Activated T-cell treated with anti-CD3 and anti-CD28 coated beads, Interleukin-2, amount 50 U/mL, for 4 hours (primary cell): ENCODE measurements around the gene RAVER2. TPM values are rescaled to one million over a fixed set of nuclear protein-coding genes. Genes with fewer than 3 reads are reported as not detected.

ENCODE experiments used
- ATAC-seq, 2 donors: fragments of 200-7000 bp; cut with Tn5 transposase; one replicate each; pipeline ENCODE4 v1.10.0; 2021
- DNase-seq: peaks from one replicate; pipeline ENCODE4 v3.0.0-alpha.2; 2020
- H3K27me3 Mint-ChIP-seq: one replicate; pipeline ENCODE4 v1.8.0; 2021; ENCODE audit warnings: low read depth, mixed read lengths
- H3K36me3 Mint-ChIP-seq: one replicate; pipeline ENCODE4 v1.8.0; 2022; ENCODE audit warnings: mixed read lengths; ENCODE audit not compliant: insufficient read depth
- H3K4me1 Mint-ChIP-seq: one replicate; pipeline ENCODE4 v1.8.0; 2021; ENCODE audit warnings: low read depth, mixed read lengths
- H3K4me3 Mint-ChIP-seq: one replicate; pipeline ENCODE4 v1.8.0; 2021; ENCODE audit warnings: mild to moderate bottlenecking, moderate library complexity, mixed read lengths
- H3K9me3 Mint-ChIP-seq: one replicate; pipeline ENCODE4 v1.8.0; 2021; ENCODE audit warnings: mixed read lengths
- total RNA-seq, 3 donors: library from RNA; stranded (reverse); gene quantifications; one replicate each; pipeline ENCODE4 v1.2.1, GENCODE V29; 2021

Gene RAVER2
- total RNA-seq, 3 donors from 2014 or later: 1.2 to 1.8 (median 1.3) TPM

GRCh38 chr1:64854674-64855073 is 109.8 kb downstream of the RAVER2 start:
- Mint-ChIP-seq H3K4me3 (no peak overlapping the region), H3K9me3 (no peaks in the 10 kb centered on the region), H3K27me3 (no peaks in the 10 kb centered on the region), H3K4me1 (peaks cover 2% of the 10 kb centered on the region), H3K36me3 (peaks cover 53% of the 10 kb centered on the region)
- DNase-seq (no peak), ATAC-seq (no peak)

GRCh38 chr1:64855557-64855956 is 110.7 kb downstream of the RAVER2 start:
- no peaks in the 10 kb centered on the region for H3K9me3 Mint-ChIP-seq
- ATAC-seq (no peak), DNase-seq (no peak)
- H3K36me3 Mint-ChIP-seq: peaks cover 49% of the 10 kb centered on the region
- peaks cover 3% of the 10 kb centered on the region for H3K4me1 Mint-ChIP-seq
- no peaks in the 10 kb centered on the region for H3K27me3 Mint-ChIP-seq
- no peak overlapping the region for H3K4me3 Mint-ChIP-seq

- H3K9me3 Mint-ChIP-seq: no peaks in the 10 kb centered on the region
- H3K4me1 Mint-ChIP-seq: peaks cover 9% of the 10 kb centered on the region
- ATAC-seq: no peak
- no peaks in the 10 kb centered on the region for H3K27me3 Mint-ChIP-seq
- H3K4me3 Mint-ChIP-seq: no peak overlapping the region
- peaks cover 52% of the 10 kb centered on the region for H3K36me3 Mint-ChIP-seq
- DNase-seq: no peak
These were observed 111.7 kb downstream of the RAVER2 start for GRCh38 chr1:64856553-64856952.

GRCh38 chr1:64857347-64857746 is 112.5 kb downstream of the RAVER2 start:
- no peak overlapping the region for H3K4me3 Mint-ChIP-seq
- peaks cover 53% of the 10 kb centered on the region for H3K36me3 Mint-ChIP-seq
- H3K9me3 Mint-ChIP-seq: no peaks in the 10 kb centered on the region
- peaks cover 14% of the 10 kb centered on the region for H3K4me1 Mint-ChIP-seq
- DNase-seq (no peak), ATAC-seq (no peak)
- no peaks in the 10 kb centered on the region for H3K27me3 Mint-ChIP-seq

- no peaks in the 10 kb centered on the region for H3K9me3 Mint-ChIP-seq
- peaks cover 52% of the 10 kb centered on the region for H3K36me3 Mint-ChIP-seq
- H3K4me1 Mint-ChIP-seq: peaks cover 37% of the 10 kb centered on the region
- DNase-seq (no peak), ATAC-seq (peak in 1 of 2 donors; percentile 23)
- H3K4me3 Mint-ChIP-seq: no peak overlapping the region
- no peaks in the 10 kb centered on the region for H3K27me3 Mint-ChIP-seq
These were observed 116.7 kb downstream of the RAVER2 start for GRCh38 chr1:64861611-64862010.

GRCh38 chr1:64864018-64864940 is 119.4 kb downstream of the RAVER2 start:
- H3K4me1 Mint-ChIP-seq: peaks cover 37% of the 10 kb centered on the region
- peaks cover 45% of the 10 kb centered on the region for H3K36me3 Mint-ChIP-seq
- peak; percentile 21 for DNase-seq
- no peaks in the 10 kb centered on the region for H3K9me3 Mint-ChIP-seq
- peak; percentile 75 for ATAC-seq
- no peaks in the 10 kb centered on the region for H3K27me3 Mint-ChIP-seq
- peak overlapping the region; percentile 19 for H3K4me3 Mint-ChIP-seq

GRCh38 chr1:64865105-64865757 is 120.4 kb downstream of the RAVER2 start:
- no peak overlapping the region for H3K4me3 Mint-ChIP-seq

GRCh38 chr1:64866689-64867088 is 121.8 kb downstream of the RAVER2 start:
- no peak overlapping the region for H3K4me3 Mint-ChIP-seq

More at GRCh38 chr1:64865105-64865757, 120.4 kb downstream of the RAVER2 start:
- DNase-seq (no peak), ATAC-seq (no peak)
- no peaks in the 10 kb centered on the region for H3K9me3 Mint-ChIP-seq
- peaks cover 47% of the 10 kb centered on the region for H3K36me3 Mint-ChIP-seq
- H3K4me1 Mint-ChIP-seq: peaks cover 34% of the 10 kb centered on the region
- H3K27me3 Mint-ChIP-seq: no peaks in the 10 kb centered on the region

GRCh38 chr1:64867266-64867665 is 122.4 kb downstream of the RAVER2 start:
- Mint-ChIP-seq H3K4me1 (peaks cover 30% of the 10 kb centered on the region), H3K27me3 (no peaks in the 10 kb centered on the region), H3K4me3 (no peak overlapping the region), H3K36me3 (peaks cover 55% of the 10 kb centered on the region), H3K9me3 (no peaks in the 10 kb centered on the region)
- ATAC-seq (no peak), DNase-seq (no peak)

More at GRCh38 chr1:64866689-64867088, 121.8 kb downstream of the RAVER2 start:
- Mint-ChIP-seq H3K36me3 (peaks cover 52% of the 10 kb centered on the region), H3K4me1 (peaks cover 30% of the 10 kb centered on the region), H3K9me3 (no peaks in the 10 kb centered on the region), H3K27me3 (no peaks in the 10 kb centered on the region)
- DNase-seq: no peak
- no peak for ATAC-seq

GRCh38 chr1:64871256-64871655 is 126.4 kb downstream of the RAVER2 start:
- ATAC-seq (no peak), DNase-seq (no peak)
- peaks cover 28% of the 10 kb centered on the region for H3K4me1 Mint-ChIP-seq
- H3K4me3 Mint-ChIP-seq: no peak overlapping the region
- no peaks in the 10 kb centered on the region for H3K9me3 Mint-ChIP-seq
- H3K36me3 Mint-ChIP-seq: peaks cover 58% of the 10 kb centered on the region
- H3K27me3 Mint-ChIP-seq: no peaks in the 10 kb centered on the region

GRCh38 chr1:64872067-64872466 is 127.2 kb downstream of the RAVER2 start:
- H3K4me3 Mint-ChIP-seq: no peak overlapping the region
- DNase-seq: no peak
- no peak for ATAC-seq
- peaks cover 36% of the 10 kb centered on the region for H3K4me1 Mint-ChIP-seq
- no peaks in the 10 kb centered on the region for H3K9me3 Mint-ChIP-seq
- peaks cover 59% of the 10 kb centered on the region for H3K36me3 Mint-ChIP-seq
- no peaks in the 10 kb centered on the region for H3K27me3 Mint-ChIP-seq

- H3K4me1 Mint-ChIP-seq: peaks cover 49% of the 10 kb centered on the region
- H3K4me3 Mint-ChIP-seq: no peak overlapping the region
- no peaks in the 10 kb centered on the region for H3K9me3 Mint-ChIP-seq
- DNase-seq: no peak
- no peaks in the 10 kb centered on the region for H3K27me3 Mint-ChIP-seq
- ATAC-seq: no peak
- peaks cover 60% of the 10 kb centered on the region for H3K36me3 Mint-ChIP-seq
These were observed 128.7 kb downstream of the RAVER2 start for GRCh38 chr1:64873576-64873975.

- Mint-ChIP-seq H3K36me3 (peaks cover 58% of the 10 kb centered on the region), H3K9me3 (no peaks in the 10 kb centered on the region), H3K27me3 (no peaks in the 10 kb centered on the region), H3K4me1 (peaks cover 57% of the 10 kb centered on the region), H3K4me3 (no peak overlapping the region)
- no peak for ATAC-seq
- DNase-seq: no peak
These were observed 129.8 kb downstream of the RAVER2 start for GRCh38 chr1:64874666-64875065.

- H3K9me3 Mint-ChIP-seq: no peaks in the 10 kb centered on the region
- DNase-seq: no peak
- H3K27me3 Mint-ChIP-seq: no peaks in the 10 kb centered on the region
- peaks cover 60% of the 10 kb centered on the region for H3K4me1 Mint-ChIP-seq
- no peak for ATAC-seq
- peaks cover 53% of the 10 kb centered on the region for H3K36me3 Mint-ChIP-seq
- no peak overlapping the region for H3K4me3 Mint-ChIP-seq
These were observed 130.2 kb downstream of the RAVER2 start for GRCh38 chr1:64875101-64875500.

GRCh38 chr1:64875606-64876005 is 130.7 kb downstream of the RAVER2 start:
- no peaks in the 10 kb centered on the region for H3K9me3 Mint-ChIP-seq
- no peak overlapping the region for H3K4me3 Mint-ChIP-seq
- no peaks in the 10 kb centered on the region for H3K27me3 Mint-ChIP-seq
- no peak for ATAC-seq
- H3K4me1 Mint-ChIP-seq: peaks cover 65% of the 10 kb centered on the region
- peaks cover 51% of the 10 kb centered on the region for H3K36me3 Mint-ChIP-seq
- DNase-seq: no peak
